PFSK-1 (cell line): ENCODE data around the gene KDM4B.

Experiments
- POLR2AphosphoS5 ChIP-seq: IDR thresholded peaks from 2 replicates; pipeline ENCODE4 v1.6.1; 2012; ENCODE audit warnings: low read depth, mild to moderate bottlenecking, control low read depth, low read length, moderate library complexity
- TAF1 ChIP-seq: IDR thresholded peaks from 2 replicates; pipeline ENCODE4 v1.6.1; 2012; ENCODE audit warnings: low read length, control low read depth, borderline replicate concordance; ENCODE audit not compliant: insufficient read depth
- TF ChIP-seq, protein P1 (sequence below), 2 experiments: IDR thresholded peaks; 2 replicates each; pipeline versions ENCODE4 v1.6.1 to v1.8.0; 2011 to 2012; ENCODE audit warnings: low read depth in 2 of 2, low read length in 2 of 2, control low read depth in 1 of 2, inconsistent platforms in 1 of 2, mild to moderate bottlenecking in 1 of 2, moderate library complexity in 1 of 2; ENCODE audit not compliant: insufficient read depth in 1 of 2

DNA sequence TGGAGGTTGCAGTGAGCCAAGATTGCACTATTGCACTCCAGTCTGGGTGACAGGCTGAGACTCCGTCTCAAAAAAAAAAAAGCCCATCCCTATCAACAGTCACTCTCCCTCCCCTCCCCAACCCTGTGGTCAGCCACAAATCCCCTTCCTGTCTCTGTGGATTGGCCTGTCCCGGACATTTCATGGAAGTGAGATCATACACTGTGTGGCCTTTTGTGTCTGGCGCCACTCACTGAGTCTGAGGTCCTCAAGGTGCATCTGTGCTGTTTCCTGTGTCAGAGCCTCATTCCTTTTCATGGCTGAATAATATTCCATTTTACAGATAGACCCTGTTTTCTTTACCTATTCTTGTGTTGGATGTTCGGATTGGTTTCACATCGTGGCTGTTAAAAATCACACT is 222.2 kb downstream of the KDM4B start:
- no peak for TF ChIP-seq TAF1
- TF ChIP-seq, protein P1, sequence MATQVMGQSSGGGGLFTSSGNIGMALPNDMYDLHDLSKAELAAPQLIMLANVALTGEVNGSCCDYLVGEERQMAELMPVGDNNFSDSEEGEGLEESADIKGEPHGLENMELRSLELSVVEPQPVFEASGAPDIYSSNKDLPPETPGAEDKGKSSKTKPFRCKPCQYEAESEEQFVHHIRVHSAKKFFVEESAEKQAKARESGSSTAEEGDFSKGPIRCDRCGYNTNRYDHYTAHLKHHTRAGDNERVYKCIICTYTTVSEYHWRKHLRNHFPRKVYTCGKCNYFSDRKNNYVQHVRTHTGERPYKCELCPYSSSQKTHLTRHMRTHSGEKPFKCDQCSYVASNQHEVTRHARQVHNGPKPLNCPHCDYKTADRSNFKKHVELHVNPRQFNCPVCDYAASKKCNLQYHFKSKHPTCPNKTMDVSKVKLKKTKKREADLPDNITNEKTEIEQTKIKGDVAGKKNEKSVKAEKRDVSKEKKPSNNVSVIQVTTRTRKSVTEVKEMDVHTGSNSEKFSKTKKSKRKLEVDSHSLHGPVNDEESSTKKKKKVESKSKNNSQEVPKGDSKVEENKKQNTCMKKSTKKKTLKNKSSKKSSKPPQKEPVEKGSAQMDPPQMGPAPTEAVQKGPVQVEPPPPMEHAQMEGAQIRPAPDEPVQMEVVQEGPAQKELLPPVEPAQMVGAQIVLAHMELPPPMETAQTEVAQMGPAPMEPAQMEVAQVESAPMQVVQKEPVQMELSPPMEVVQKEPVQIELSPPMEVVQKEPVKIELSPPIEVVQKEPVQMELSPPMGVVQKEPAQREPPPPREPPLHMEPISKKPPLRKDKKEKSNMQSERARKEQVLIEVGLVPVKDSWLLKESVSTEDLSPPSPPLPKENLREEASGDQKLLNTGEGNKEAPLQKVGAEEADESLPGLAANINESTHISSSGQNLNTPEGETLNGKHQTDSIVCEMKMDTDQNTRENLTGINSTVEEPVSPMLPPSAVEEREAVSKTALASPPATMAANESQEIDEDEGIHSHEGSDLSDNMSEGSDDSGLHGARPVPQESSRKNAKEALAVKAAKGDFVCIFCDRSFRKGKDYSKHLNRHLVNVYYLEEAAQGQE (IDR thresholded peaks at IDR 0.05; ENCODE audit: insufficient read depth in 1 of 2, low read depth in 2 of 2, low read length in 2 of 2) = no peak
- no peak for TF ChIP-seq POLR2AphosphoS5
